Mesothelial cell of epicardium (in vitro differentiated cells): ENCODE results near the gene FAM170B. TPM values are rescaled to one million over a fixed set of nuclear protein-coding genes. Genes with fewer than 3 reads are reported as not detected.

Experiments
- DNase-seq, 2 experiments: peaks; one replicate each; pipeline ENCODE4 v3.0.0; 2021; ENCODE audit warnings: low spot score in 2 of 2; ENCODE audit not compliant: unreplicated experiment in 2 of 2
- H3K27ac Mint-ChIP-seq: 2 replicates; pipeline ENCODE4 v1.8.0; 2021; ENCODE audit warnings: mixed read lengths
- H3K27me3 Mint-ChIP-seq: 2 replicates; pipeline ENCODE4 v1.8.0; 2021; ENCODE audit warnings: low read depth, mixed read lengths
- H3K36me3 Mint-ChIP-seq: 2 replicates; pipeline ENCODE4 v1.8.0; 2021; ENCODE audit warnings: mixed read lengths
- H3K4me1 Mint-ChIP-seq: 2 replicates; pipeline ENCODE4 v1.8.0; 2021; ENCODE audit warnings: mixed read lengths
- H3K4me3 Mint-ChIP-seq: 2 replicates; pipeline ENCODE4 v1.8.0; 2021; ENCODE audit warnings: mild to moderate bottlenecking, moderate library complexity, mixed read lengths
- H3K9me3 Mint-ChIP-seq: 2 replicates; pipeline ENCODE4 v1.8.0; 2021; ENCODE audit warnings: mixed read lengths
- total RNA-seq: library from RNA; stranded (reverse); gene quantifications from 3 replicates; pipeline ENCODE4 v1.2.1, GENCODE V29; 2021
- TF ChIP-seq, protein P1 (sequence below): fragments of 200-600 bp; sonication (generic); IDR thresholded peaks from one replicate; pipeline ENCODE4 v1.5.0; 2021; ENCODE audit warnings: antibody characterized with exemption; ENCODE audit not compliant: unreplicated experiment

FAM170B gene
- total RNA-seq, 1 donor from 2014 or later = not detected

DNA sequence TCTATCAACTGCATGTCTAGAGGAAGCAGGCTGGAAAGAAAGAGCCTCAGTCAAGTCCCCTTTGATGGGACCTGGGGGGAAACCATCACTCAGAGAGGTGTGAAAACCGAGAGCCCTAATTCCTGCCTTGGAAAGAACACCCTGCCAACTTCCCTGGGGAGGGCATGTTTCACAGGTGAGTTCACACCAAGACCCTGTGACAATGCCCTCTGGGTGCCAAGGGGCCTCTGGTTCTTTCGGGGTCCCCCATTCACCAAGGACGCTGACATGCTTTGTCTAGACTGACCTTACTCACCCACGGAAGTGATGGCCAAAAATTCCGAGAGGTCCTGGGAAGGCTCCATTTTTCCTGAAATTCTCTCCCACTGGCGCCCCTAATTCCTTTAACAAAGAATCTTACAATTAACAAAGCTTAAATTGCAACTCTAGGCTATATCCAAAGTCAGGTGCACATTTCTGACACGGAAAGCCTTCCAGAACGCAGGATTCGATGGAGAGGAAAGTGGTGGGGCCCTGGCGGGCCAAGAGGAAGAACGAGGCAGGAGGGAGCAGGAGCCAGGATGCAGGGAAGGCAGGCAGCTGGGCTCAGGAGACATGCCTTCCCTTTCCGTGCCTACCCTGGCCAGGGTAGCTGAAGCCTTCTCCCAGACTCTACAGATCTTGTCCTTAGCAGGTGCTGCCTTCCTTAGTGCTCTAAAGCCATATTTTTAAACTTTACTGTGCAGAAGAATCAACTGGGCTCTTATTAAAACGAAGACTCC is 42.2 kb downstream of the FAM170B start:
- Mint-ChIP-seq H3K4me1 (peaks cover 7% of the 10 kb centered on the region), H3K36me3 (no peaks in the 10 kb centered on the region), H3K4me3 (no peak overlapping the region), H3K9me3 (peaks cover 10% of the 10 kb centered on the region), H3K27ac (no peak overlapping the region), H3K27me3 (peaks cover 20% of the 10 kb centered on the region)
- DNase-seq = no peak
- TF ChIP-seq, protein P1, sequence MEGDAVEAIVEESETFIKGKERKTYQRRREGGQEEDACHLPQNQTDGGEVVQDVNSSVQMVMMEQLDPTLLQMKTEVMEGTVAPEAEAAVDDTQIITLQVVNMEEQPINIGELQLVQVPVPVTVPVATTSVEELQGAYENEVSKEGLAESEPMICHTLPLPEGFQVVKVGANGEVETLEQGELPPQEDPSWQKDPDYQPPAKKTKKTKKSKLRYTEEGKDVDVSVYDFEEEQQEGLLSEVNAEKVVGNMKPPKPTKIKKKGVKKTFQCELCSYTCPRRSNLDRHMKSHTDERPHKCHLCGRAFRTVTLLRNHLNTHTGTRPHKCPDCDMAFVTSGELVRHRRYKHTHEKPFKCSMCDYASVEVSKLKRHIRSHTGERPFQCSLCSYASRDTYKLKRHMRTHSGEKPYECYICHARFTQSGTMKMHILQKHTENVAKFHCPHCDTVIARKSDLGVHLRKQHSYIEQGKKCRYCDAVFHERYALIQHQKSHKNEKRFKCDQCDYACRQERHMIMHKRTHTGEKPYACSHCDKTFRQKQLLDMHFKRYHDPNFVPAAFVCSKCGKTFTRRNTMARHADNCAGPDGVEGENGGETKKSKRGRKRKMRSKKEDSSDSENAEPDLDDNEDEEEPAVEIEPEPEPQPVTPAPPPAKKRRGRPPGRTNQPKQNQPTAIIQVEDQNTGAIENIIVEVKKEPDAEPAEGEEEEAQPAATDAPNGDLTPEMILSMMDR = no peak

DNA sequence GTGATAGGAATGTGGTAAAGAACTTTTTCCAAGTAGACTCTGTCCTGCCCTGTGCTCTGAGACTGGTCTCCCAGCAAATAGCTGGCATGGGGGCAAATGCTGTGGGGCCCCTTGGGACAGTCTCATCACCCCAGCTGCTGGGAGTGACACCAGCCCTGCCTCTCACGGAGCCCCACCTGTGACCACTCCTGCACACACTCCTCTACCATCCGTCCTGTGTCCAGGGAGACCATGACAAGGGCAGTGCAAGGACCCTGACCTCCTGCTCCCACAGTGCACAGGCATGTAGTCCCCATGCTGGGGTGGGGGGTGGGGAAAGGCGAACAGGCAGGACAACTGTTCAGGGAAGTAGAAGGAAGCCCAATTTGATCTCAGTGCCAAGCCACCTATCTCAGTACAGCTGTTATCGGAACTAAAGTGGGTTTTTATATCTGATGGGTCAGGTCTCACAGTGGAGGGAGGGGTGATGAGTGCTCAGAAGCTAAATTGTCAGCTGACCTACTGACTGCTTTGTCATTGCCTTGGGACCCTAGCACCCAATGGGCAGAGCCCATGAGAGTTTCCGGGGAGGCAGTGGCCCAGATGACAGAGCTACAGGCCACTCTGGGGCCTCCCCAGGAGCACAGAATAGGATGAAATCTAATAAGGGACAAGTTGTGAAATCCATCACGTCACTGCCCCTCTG is 43.0 kb downstream of the FAM170B start:
- TF ChIP-seq, protein P1 = no peak
- H3K9me3 Mint-ChIP-seq = peaks cover 15% of the 10 kb centered on the region
- peaks cover 20% of the 10 kb centered on the region for H3K27me3 Mint-ChIP-seq
- peaks cover 7% of the 10 kb centered on the region for H3K4me1 Mint-ChIP-seq
- no peaks in the 10 kb centered on the region for H3K36me3 Mint-ChIP-seq
- H3K4me3 Mint-ChIP-seq = no peak overlapping the region
- H3K27ac Mint-ChIP-seq = no peak overlapping the region
- no peak for DNase-seq

DNA sequence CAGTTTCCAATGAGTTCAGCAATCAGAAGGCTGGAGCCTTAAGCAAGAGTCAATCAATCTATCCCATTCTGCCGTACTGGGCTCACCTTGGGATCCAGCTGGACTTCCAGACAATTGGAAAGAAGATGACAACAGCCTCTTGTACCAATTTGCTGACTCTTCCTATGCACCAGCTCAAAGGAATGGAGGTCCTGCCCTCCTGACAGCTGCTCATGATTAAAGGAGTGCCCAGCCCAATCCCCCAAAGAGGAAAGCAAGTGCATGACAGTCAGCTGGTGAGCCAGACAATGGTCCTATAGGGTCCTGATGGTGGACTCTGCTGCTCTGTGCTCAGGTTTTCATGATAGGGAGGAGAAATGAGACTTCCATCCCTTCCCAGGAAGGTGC is 43.6 kb downstream of the FAM170B start:
- peaks cover 19% of the 10 kb centered on the region for H3K27me3 Mint-ChIP-seq
- no peak overlapping the region for H3K4me3 Mint-ChIP-seq

DNA sequence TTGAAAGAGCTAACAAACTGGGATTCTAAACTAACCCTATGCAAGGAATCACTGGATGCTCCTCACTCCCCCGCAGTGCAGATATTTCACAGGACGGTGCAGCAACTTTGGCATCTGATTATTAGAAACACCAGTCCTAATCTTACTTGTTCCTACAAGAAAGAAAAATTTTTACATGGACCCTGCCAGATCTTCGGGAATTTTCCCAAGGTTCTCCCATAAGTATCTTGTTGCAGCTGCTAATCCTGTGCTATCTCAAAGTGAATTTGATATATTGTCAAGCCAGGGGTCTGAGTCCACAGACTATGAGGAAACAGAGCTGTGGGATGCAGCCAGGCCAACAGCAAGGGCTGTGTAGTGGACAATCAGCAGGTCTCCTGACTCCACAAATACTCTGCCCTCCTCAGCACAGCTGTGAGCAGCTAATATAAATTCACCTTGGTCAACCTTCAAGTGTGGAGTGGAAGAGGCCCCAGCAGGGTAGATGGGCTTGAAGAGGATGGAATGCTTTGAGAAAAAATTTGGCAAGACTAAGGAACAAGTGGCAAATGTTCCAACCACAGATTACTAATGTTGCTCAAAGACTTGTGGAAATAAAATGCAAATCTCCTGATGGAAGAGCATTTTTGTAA is 44.1 kb downstream of the FAM170B start:
- Mint-ChIP-seq H3K27me3 (peaks cover 18% of the 10 kb centered on the region), H3K4me3 (no peak overlapping the region), H3K27ac (no peak overlapping the region), H3K4me1 (peaks cover 7% of the 10 kb centered on the region), H3K36me3 (no peaks in the 10 kb centered on the region), H3K9me3 (peaks cover 15% of the 10 kb centered on the region)
- TF ChIP-seq, protein P1 = no peak
- DNase-seq = no peak

More for the DNA sequence above, 43.6 kb downstream of the FAM170B start:
- Mint-ChIP-seq H3K4me1 (peaks cover 7% of the 10 kb centered on the region), H3K36me3 (no peaks in the 10 kb centered on the region), H3K27ac (no peak overlapping the region), H3K9me3 (peaks cover 15% of the 10 kb centered on the region)
- TF ChIP-seq, protein P1 = no peak
- DNase-seq = no peak

DNA sequence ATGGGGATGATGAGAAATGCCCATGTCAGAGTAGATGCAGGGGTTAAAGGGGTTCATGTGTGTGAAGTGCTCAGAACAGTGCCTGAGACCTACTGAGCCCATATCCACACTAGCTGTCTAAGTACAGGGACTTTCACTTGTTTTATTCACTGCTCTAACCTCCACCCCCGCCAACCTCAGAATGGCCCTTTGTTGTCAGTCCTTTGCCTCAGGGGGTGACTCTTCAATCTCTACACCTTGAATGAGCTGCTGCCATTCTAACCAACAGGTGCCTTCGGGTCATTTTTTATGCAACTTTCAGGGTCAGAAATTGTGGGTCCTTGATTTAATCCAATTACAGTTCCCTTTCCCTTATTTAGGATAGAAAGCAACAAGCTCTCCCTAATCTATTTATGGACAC is 44.7 kb downstream of the FAM170B start:
- TF ChIP-seq, protein P1 = no peak
- H3K4me1 Mint-ChIP-seq = peaks cover 7% of the 10 kb centered on the region
- H3K9me3 Mint-ChIP-seq = peaks cover 15% of the 10 kb centered on the region
- H3K27me3 Mint-ChIP-seq = peaks cover 16% of the 10 kb centered on the region
- H3K4me3 Mint-ChIP-seq = no peak overlapping the region
- no peak for DNase-seq
- H3K27ac Mint-ChIP-seq = no peak overlapping the region
- H3K36me3 Mint-ChIP-seq = no peaks in the 10 kb centered on the region
